ENCODE measurements around the gene MIEF1.
A peak's percentile ranks its signal among the peaks of the same experiment; 100 is the strongest.
"Not testable (repeated sequence)": the region's sequence is repeated elsewhere in the genome, so short reads cannot be mapped to it uniquely, and the experiment has no call there.

The MIEF1 gene

GRCh38 chr22:39490966-39491680 lies 11.0 kb upstream of the MIEF1 start:
- DNase-seq = no peak

DNA sequence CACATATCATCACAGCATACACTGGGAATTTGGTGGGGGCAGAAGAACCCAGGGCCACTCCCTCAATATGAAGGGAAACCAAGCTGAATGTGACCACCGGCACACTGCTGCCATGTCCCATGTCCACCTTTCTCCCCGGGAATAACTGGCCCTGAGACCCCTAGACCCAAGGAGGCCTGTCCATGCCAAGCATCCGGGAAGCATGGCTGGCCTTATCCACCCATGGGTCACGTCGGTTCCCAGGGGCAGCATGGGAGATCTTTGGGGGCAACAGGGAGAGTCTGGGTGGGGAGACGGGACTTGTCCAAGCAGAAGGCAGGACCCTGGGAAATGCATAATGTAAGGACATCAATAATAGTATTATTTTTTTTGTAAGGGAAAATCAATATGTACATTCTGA lies 10.4 kb upstream of the MIEF1 start:
- no peak for DNase-seq

DNA sequence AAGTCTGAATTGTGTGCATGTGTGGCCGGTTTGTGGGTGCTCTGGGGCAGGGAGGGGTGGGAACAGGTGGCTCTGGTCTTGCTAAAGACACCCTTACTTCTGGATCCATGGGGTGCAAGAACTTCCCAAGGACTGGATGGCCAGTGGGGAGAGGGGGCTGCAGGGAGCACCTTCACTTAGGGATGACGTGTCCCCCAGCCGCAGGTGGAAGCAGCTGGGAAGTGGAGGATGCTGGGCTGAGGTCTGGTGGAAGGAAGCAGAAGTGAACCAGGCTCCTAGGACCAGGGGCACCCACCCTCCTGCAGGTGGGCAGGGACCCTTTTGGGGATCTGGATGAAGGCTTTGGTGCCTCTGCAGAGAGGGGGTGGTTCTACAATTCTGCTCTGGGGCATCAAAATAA lies 9.9 kb upstream of the MIEF1 start:
- DNase-seq = no peak

- no peak for DNase-seq
Observed at GRCh38 chr22:39493759-39494158, 8.3 kb upstream of the MIEF1 start.

GRCh38 chr22:39494471-39495120 lies 7.5 kb upstream of the MIEF1 start:
- DNase-seq = no peak

- DNase-seq = peak; percentile 93
Observed at GRCh38 chr22:39496131-39496838, 5.8 kb upstream of the MIEF1 start.

DNA sequence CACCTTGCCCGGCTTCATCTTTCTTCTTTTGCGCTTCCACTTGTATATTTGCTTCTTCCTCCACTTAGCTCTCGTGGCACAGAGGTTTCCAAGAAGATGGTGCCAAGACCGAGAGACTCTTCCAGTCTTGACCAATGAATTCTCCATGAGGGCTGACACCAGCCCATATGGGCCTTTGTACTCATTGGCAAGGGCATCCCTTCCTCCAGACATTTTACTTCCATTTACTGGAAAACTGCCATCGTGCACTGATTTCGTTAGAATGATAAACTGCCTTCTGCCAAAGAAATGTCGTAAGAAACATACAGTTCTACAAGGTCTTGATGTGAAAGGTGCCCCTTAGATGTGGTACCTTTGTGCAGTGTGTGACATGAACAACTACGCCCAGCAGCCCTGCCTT lies 4.7 kb upstream of the MIEF1 start:
- DNase-seq = no peak

DNA sequence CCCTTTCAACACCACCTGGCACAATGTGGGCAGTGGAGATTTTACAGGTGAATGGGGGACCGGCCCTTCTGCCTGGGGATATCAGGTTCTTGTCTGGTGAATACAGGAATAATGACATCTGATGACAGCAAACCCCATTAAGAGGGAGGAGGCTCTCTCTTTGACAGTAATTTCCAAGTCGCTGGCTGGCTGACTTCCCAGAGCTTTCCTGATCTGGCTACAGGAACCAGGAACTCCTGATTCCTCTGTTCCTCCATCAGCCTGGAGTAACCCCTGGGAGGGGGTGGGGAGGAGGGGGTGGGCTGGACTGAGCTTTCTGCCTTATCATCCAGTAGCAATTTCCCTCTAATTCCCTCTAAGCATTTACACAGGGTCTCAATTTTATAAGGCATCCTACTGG lies 3.7 kb upstream of the MIEF1 start:
- DNase-seq = no peak

DNA sequence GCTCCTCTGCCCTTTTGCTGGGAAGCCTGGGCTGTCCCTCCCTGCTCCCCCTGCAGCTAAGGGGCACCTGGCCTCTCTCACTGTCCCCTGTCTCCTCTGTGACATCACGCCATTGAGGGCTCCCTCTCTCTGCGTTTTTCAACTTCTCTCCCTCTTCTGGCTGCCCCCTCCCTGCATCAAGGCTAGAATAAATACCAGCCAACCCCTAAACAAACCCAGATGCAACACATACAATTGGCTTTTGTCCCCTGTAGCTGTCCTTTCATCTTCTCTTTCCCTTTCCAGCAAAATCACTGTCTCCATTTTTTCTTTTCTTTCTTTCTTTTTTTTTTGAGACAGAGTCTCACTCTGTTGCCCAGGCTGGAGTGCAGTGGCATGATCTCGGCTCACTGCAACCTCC lies 3.3 kb upstream of the MIEF1 start:
- DNase-seq = no peak

- DNase-seq = no peak
Observed at GRCh38 chr22:39500101-39500500, 2.0 kb upstream of the MIEF1 start.

GRCh38 chr22:39501644-39502108 lies 414 bp upstream of the MIEF1 start:
- no peak for DNase-seq

DNA sequence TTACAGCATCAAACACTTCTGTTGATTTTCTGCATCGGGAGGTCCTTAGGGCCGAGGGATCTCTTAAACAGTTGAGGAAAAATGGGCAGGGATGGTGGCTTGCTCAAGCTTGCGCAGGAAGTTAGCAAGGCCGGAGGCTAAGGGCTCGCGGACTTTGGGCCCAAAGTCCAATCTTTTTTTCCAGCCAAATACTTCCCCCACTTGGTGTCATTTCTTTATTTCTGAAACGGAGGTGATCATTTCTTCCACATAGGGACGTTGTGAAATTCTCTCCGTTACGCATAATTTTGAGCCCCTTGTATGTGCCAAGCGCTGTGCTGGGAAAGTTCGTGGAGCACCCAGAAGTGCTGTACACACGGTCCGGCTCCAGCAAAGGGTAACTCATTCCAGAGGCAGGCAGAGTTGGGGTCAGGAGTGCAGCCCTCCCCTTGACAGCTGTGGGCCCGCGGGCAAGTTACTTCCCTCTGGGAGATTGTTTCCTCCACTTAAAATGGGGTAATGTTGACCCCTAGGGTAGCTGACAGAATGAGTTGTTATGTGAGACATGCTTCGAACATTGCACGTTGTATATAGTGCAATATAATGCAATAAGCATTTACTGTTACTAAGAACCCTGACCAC lies 809 bp downstream of the MIEF1 start:
- DNase-seq = peak; percentile 25

- peak; percentile 57 for DNase-seq
Observed at GRCh38 chr22:39503630-39504029, 1.5 kb downstream of the MIEF1 start.

DNA sequence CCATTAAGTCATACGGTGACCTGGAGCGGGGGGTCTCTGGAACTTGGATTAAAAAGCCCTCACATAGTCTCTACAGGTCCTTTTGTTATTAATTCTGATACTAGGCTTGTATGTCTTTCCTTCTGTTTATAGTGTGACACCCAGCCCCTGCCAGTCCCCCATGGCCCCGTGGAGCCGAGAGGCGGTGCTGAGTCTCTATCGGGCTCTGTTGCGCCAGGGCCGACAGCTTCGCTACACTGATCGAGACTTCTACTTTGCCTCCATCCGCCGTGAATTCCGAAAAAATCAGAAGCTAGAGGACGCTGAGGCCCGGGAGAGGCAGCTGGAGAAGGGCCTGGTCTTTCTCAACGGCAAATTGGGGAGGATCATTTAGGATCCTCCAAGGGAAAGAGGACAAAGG lies 2.0 kb downstream of the MIEF1 start:
- DNase-seq = no peak

- not testable (repeated sequence) for DNase-seq
Observed at GRCh38 chr22:39507021-39507420, 4.9 kb downstream of the MIEF1 start.

GRCh38 chr22:39508393-39508792 lies 6.3 kb downstream of the MIEF1 start:
- DNase-seq = peak; percentile 73

DNA sequence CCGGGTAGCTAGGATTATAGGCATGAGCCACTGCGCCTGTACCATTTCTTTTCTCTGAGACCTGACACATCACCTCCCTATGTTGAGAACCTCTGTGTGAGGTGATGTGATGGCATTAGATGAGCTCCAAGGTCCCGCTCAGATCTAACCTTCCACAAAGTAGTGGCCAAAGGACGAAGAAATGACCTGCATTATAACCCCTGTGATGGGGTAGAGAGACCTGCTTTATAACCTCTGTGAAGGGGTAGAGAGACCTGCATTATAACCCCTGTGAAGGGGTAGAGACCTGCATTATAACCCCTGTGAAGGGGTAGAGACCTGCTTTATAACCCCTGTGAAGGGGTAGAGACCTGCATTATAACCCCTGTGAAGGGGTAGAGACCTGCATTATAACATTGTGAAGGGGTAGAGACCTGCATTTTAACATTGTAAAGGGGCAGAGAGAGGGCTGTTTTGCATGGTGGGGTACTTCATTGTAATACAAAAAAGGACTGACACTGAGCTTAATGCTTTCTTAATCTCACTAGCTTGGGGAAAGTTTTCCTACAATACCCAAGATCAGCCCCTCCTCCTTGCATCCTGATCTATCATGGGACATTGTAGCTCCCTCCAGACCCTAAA lies 8.5 kb downstream of the MIEF1 start:
- no peak for DNase-seq

GRCh38 chr22:39511226-39511625 lies 9.1 kb downstream of the MIEF1 start:
- no peak for DNase-seq

GRCh38 chr22:39512026-39512425 lies 9.9 kb downstream of the MIEF1 start:
- DNase-seq = no peak

DNA sequence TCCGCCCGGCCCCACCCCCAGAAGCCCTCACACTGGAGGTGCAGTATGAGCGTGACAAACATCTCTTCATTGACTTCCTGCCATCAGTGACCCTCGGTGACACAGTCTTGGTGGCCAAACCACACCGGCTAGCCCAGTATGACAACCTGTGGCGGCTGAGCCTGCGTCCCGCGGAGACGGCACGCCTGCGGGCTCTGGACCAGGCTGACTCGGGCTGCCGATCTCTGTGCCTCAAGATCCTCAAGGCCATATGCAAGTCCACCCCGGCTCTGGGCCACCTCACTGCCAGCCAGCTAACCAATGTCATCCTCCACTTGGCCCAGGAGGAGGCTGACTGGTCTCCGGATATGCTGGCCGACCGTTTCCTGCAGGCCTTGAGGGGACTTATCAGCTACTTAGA lies 11.7 kb downstream of the MIEF1 start:
- no peak for DNase-seq

DNA sequence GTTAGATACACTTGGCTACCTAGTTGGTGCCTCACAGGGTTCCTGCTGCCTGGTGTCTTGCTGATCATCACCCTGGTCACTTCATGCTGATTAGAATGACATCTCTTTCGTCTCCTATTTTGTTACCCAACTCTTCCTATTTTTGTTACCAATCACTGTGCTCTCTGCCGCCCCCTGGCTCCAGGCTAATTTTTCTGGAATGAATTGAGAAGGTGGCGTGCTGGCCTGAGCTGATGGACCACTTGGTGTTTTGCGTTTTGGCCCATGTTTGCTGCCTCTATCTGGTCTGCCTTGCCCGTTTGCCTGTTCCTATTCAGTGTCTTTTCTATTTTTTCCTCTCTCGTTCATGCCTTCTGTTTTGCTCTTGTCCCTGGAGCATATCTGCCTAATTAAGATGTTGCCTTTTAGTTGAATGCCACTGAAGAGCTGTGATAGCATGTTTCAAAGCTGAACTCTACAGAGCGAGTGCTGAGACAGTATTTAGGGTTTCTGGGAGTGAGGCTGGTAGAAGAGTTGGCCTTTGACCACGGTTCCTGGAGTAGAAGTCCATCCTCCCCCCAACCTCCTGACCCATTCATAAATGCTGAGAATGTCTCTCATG lies 12.4 kb downstream of the MIEF1 start:
- DNase-seq = peak; percentile 77

GRCh38 chr22:39515266-39516050 lies 13.4 kb downstream of the MIEF1 start:
- no peak for DNase-seq

Data from hematopoietic multipotent progenitor cell treated with erythropoietin and hydrocortisone succinate and interleukin-3 and kit ligand, for 6 days (in vitro differentiated cells).